Nephron (organoid): Measurements from ENCODE around the gene TBC1D22B.
"Not testable (repeated sequence)": the region's sequence is repeated elsewhere in the genome, so short reads cannot be mapped to it uniquely, and the experiment has no call there.

Source experiments
- H3K27ac Mint-ChIP-seq, 3 experiments: 2 replicates each; pipeline ENCODE4 v1.8.0; 2020; ENCODE audit warnings: mixed read lengths in 3 of 3, mild to moderate bottlenecking in 2 of 3, moderate library complexity in 1 of 3
- H3K27me3 Mint-ChIP-seq: 2 replicates; pipeline ENCODE4 v1.8.0; 2021; ENCODE audit warnings: low read depth, mild to moderate bottlenecking, moderate library complexity, mixed read lengths
- H3K36me3 Mint-ChIP-seq: 2 replicates; pipeline ENCODE4 v1.8.0; 2020; ENCODE audit warnings: low read depth, mixed read lengths
- H3K4me1 Mint-ChIP-seq: 2 replicates; pipeline ENCODE4 v1.8.0; 2020; ENCODE audit warnings: mixed read lengths
- H3K4me3 Mint-ChIP-seq, 3 experiments: 2 replicates each; pipeline ENCODE4 v1.8.0; 2020; ENCODE audit warnings: mild to moderate bottlenecking in 3 of 3, mixed read lengths in 3 of 3, moderate library complexity in 2 of 3
- H3K9me3 Mint-ChIP-seq: 2 replicates; pipeline ENCODE4 v1.8.0; 2020; ENCODE audit warnings: mixed read lengths
- CTCF ChIP-seq, 3 experiments: fragments of 200-600 bp; sonication (generic); IDR thresholded peaks; one replicate each; pipeline ENCODE4 v1.5.0; 2021; ENCODE audit warnings: antibody characterized with exemption in 3 of 3; ENCODE audit not compliant: unreplicated experiment in 3 of 3

Gene TBC1D22B

GRCh38 chr6:37306624-37307222 lies 49.2 kb downstream of the TBC1D22B start:
- no peak overlapping the region for H3K27ac Mint-ChIP-seq
- no peak for TF ChIP-seq CTCF (IDR thresholded peaks at IDR 0.05; ENCODE audit: unreplicated experiment in 3 of 3)
- H3K9me3 Mint-ChIP-seq, result no peaks in the 10 kb centered on the region
- H3K4me1 Mint-ChIP-seq, result peaks cover 42% of the 10 kb centered on the region
- H3K36me3 Mint-ChIP-seq, result peaks cover 39% of the 10 kb centered on the region
- H3K27me3 Mint-ChIP-seq, result no peaks in the 10 kb centered on the region
- no peak overlapping the region for H3K4me3 Mint-ChIP-seq

GRCh38 chr6:37307484-37307883 lies 49.9 kb downstream of the TBC1D22B start:
- Mint-ChIP-seq H3K36me3 (peaks cover 37% of the 10 kb centered on the region), H3K4me1 (peaks cover 43% of the 10 kb centered on the region), H3K27ac (peak overlapping the region in 1 of 3 experiments; percentile 72)
- not testable (repeated sequence) for H3K27me3 Mint-ChIP-seq, H3K4me3 Mint-ChIP-seq, H3K9me3 Mint-ChIP-seq

- H3K27ac Mint-ChIP-seq, result peak overlapping the region; percentile 38 to 72 (median 66)
- H3K4me3 Mint-ChIP-seq, result no peak overlapping the region
- TF ChIP-seq CTCF (IDR thresholded peaks at IDR 0.05; ENCODE audit: unreplicated experiment in 3 of 3), result no peak
- peaks cover 41% of the 10 kb centered on the region for H3K4me1 Mint-ChIP-seq
- H3K36me3 Mint-ChIP-seq, result peaks cover 36% of the 10 kb centered on the region
- H3K9me3 Mint-ChIP-seq, result no peaks in the 10 kb centered on the region
- no peaks in the 10 kb centered on the region for H3K27me3 Mint-ChIP-seq
These were observed 50.7 kb downstream of the TBC1D22B start for GRCh38 chr6:37308069-37308815.

GRCh38 chr6:37309046-37309445 lies 51.5 kb downstream of the TBC1D22B start:
- peaks cover 32% of the 10 kb centered on the region for H3K4me1 Mint-ChIP-seq
- TF ChIP-seq CTCF (IDR thresholded peaks at IDR 0.05; ENCODE audit: unreplicated experiment in 3 of 3), result no peak
- no peaks in the 10 kb centered on the region for H3K27me3 Mint-ChIP-seq
- no peaks in the 10 kb centered on the region for H3K9me3 Mint-ChIP-seq
- H3K27ac Mint-ChIP-seq, result no peak overlapping the region
- H3K36me3 Mint-ChIP-seq, result peaks cover 35% of the 10 kb centered on the region
- no peak overlapping the region for H3K4me3 Mint-ChIP-seq

- no peak overlapping the region for H3K27ac Mint-ChIP-seq
- H3K4me1 Mint-ChIP-seq, result peaks cover 32% of the 10 kb centered on the region
- peaks cover 35% of the 10 kb centered on the region for H3K36me3 Mint-ChIP-seq
- no peak for TF ChIP-seq CTCF (IDR thresholded peaks at IDR 0.05; ENCODE audit: unreplicated experiment in 3 of 3)
- H3K27me3 Mint-ChIP-seq, result no peaks in the 10 kb centered on the region
- no peak overlapping the region for H3K4me3 Mint-ChIP-seq
- no peaks in the 10 kb centered on the region for H3K9me3 Mint-ChIP-seq
These were observed 52.1 kb downstream of the TBC1D22B start for GRCh38 chr6:37309692-37310091.

- Mint-ChIP-seq H3K4me3 (no peak overlapping the region), H3K4me1 (peaks cover 32% of the 10 kb centered on the region), H3K36me3 (peaks cover 35% of the 10 kb centered on the region), H3K27ac (no peak overlapping the region), H3K9me3 (no peaks in the 10 kb centered on the region), H3K27me3 (no peaks in the 10 kb centered on the region)
- no peak for TF ChIP-seq CTCF (IDR thresholded peaks at IDR 0.05; ENCODE audit: unreplicated experiment in 3 of 3)
These were observed 53.4 kb downstream of the TBC1D22B start for GRCh38 chr6:37310966-37311365.
